Raji (cell line): Measurements from ENCODE around the gene SCN4A.

ENCODE experiments used
- POLR2A ChIP-seq: IDR thresholded peaks from 2 replicates; pipeline ENCODE4 v1.6.1; 2011; ENCODE audit warnings: low read depth, low read length, control low read depth; ENCODE audit not compliant: insufficient read depth

Gene SCN4A

GRCh38 chr17:63955232-63955631 is 17.5 kb downstream of the SCN4A start:
- TF ChIP-seq POLR2A, result no peak

DNA sequence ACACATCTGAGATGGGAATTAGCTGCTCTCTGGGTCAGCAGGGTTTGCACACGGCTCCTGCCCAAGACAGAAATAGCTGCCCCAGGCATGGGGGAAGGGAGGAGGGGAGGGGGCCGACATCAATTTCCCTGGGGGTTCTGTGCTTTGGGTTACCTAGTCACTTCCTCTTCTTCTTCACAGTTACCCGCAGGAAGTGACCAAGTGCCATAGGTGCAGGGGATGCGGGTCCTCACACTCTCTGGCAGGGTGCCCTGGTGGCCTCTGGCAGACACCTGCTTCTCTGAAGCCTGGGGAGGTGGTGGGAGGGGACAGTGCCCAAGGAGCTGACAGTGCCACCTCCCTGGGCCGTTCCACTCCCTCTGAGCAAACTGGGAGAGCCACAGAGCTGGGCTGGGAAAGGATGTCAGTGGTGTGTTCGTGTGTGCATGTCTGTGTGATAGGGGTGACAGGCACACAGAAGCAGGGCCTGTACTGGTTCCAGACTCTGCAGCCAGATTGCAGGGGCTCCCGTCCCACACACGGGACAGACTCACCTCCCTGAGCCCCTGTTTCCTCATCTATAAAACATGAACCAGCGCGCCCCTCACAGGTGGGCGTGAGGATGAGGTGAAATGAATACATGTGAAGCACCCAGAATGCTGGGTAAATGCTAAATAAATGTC is 18.2 kb downstream of the SCN4A start:
- TF ChIP-seq POLR2A, result peak; percentile 26; the same call in 1 of the 2 replicates

GRCh38 chr17:63950940-63951907 is 21.5 kb downstream of the SCN4A start:
- TF ChIP-seq POLR2A, result no peak

- no peak for TF ChIP-seq POLR2A
These were observed 23.0 kb downstream of the SCN4A start for GRCh38 chr17:63949576-63950250.

GRCh38 chr17:63948521-63948920 is 24.2 kb downstream of the SCN4A start:
- no peak for TF ChIP-seq POLR2A

DNA sequence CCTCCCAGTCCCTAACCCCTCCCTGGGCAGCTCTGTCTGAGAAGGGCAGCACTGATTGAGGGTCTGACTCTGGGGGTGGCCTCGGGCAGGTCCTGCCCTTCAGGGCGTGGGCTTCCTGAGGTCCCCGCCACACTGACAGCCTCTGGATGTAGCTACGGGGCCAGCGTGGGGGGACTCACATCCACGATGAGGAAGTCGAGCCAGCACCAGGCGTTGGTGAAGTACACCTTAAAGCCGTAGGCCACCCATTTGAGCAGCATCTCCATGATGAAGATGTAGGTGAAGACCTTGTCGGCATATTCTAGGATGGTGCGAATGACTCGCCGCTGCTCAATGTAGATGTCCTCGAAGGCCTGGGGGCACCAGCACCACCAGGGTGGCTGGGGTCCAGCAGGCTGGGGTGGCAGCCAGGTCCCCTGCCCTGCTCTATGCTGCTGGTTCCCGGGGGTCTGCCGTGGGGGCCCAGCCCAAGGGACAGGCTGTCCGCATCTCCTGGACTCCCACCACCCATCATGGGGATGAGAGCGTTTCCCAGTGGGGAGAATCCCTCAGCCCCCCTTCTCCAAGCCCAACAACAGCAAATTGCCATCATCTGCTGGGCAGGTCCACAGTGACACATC is 24.9 kb downstream of the SCN4A start:
- no peak for TF ChIP-seq POLR2A

DNA sequence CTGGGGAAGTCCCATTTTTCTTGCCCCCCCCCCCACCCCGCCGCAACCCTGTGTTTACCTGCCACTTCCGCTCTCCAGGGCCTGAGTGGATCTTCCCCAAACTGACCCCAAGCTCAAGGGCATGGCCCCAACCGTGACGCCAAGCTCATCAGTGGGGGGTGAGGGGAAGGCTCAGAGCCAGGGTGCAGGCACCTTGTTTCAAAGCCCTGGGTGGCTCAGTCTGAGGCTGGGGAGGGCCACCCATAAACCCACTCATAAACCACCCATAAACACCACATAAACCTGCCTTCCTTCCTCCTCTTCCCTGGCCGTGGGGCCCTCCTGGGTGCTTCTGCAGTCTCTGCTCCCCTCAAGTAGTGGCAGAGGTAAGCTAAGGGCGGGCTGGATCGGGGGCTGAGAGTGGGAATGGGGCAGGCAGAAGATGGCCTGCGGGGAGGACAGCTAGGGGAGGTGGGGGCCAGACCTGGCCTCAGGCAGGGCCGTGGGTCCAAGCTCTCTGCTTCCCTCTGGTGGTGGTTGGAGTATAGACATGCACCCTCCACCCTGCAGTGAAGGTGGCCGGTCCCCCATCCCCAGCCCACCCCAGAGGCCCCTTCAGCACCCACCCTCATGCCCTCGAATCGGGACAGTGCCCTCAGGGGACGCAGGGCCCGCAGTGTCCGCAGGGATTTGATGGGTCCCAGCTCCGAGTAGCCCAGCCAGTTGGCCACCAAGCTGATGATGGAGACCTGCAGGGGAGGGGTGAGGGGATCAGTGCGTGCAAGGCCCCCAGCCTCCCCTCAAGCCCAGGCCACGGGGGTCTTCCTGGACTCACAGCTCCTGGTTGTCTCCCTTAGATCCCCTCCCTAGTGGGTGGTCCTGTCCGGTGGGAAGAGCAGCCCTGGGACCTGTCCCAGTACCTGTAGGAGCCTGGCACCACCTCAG is 26.0 kb downstream of the SCN4A start:
- TF ChIP-seq POLR2A, result peak; percentile 30; the same call in 1 of the 2 replicates

- TF ChIP-seq POLR2A, result peak; percentile 75
These were observed 26.8 kb downstream of the SCN4A start for GRCh38 chr17:63945784-63946439.

GRCh38 chr17:63944736-63945499 is 27.8 kb downstream of the SCN4A start:
- no peak for TF ChIP-seq POLR2A

DNA sequence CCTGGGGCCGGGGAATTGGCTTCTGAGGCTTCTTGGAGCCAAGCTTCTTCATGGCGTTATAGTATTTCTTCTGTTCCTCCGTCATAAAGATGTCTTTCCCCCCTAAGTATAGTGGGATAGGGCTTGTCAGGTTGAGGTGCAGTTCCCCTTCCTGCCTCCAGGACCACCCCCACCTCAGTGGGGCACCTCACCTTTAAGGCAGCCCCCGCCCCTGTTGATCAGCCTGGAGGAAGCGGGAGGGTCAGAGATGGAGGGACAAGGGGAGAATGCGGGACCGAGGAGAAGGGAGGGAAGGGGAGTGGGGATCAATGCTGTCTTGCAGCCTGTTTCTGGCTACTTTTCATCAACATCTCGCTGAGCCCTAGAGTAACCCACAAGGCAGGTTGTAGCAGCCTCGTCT is 29.0 kb downstream of the SCN4A start:
- TF ChIP-seq POLR2A, result no peak

GRCh38 chr17:63942309-63942985 is 30.3 kb downstream of the SCN4A start:
- no peak for TF ChIP-seq POLR2A

- TF ChIP-seq POLR2A, result no peak
These were observed 31.0 kb downstream of the SCN4A start for GRCh38 chr17:63941751-63942150.

GRCh38 chr17:63941162-63941561 is 31.6 kb downstream of the SCN4A start:
- no peak for TF ChIP-seq POLR2A

GRCh38 chr17:63940584-63940983 is 32.1 kb downstream of the SCN4A start:
- TF ChIP-seq POLR2A, result no peak
